Measurements from ENCODE around the gene PRPF40B.

- no peak for TF ChIP-seq POLR2A (IDR thresholded peaks at IDR 0.05; ENCODE audit: low read length)
- no peak for TF ChIP-seq GATA1 (IDR thresholded peaks at IDR 0.05; ENCODE audit: low read depth, low read length)
Observed at GRCh38 chr12:49636979-49637755, 13.8 kb downstream of the PRPF40B start.
